K562 (cell line): Measurements from ENCODE around the gene PRSS50. TPM values are rescaled to one million over a fixed set of nuclear protein-coding genes. Genes with fewer than 3 reads are reported as not detected.

Source experiments
- ATAC-seq: fragments of 200-7000 bp; cut with Tn5 transposase; 3 replicates; pipeline ENCODE4 v1.9.1; 2020; ENCODE audit warnings: moderate library complexity
- BruUV-seq: library from RNA; stranded (reverse); fragments of 400-500 nt; replicated peaks from 2 replicates; lab custom pipeline; 2021; lab: Mats Ljungman, UMichigan
- CTCF ChIA-PET: fragments of 300-600 bp; formaldehyde crosslinking; extraction: SDS; loops from one replicate; lab custom pipeline; 2021; ENCODE audit warnings: low intra/inter-chr PET ratio; lab: Yijun Ruan, JAX
- POLR2A ChIA-PET: fragments of 300-600, 350-650 bp; sonication (Branson Sonifier 250); formaldehyde crosslinking; extraction: SDS; loops from one replicate; lab custom pipeline; 2021; ENCODE audit warnings: antibody characterized with exemption, inconsistent platforms; lab: Yijun Ruan, JAX
- DNase-seq, 4 experiments: peaks; one replicate each; pipeline versions ENCODE4 v3.0.0 to v3.0.0-alpha.2; 2011 to 2018; ENCODE audit warnings: low spot score in 3 of 4, mixed read lengths in 3 of 4; ENCODE audit errors: extremely low read depth in 1 of 4
- FAIRE-seq: peaks from 2 replicates; lab custom pipeline; 2011; peaks lifted over from hg19 to GRCh38; lab: Jason Lieb, UNC
- H2AFZ ChIP-seq: 2 replicates; pipeline ENCODE4 v1.6.0; 2011; ENCODE audit warnings: low read depth, low read length, control low read depth, inconsistent platforms
- H3K27ac ChIP-seq: fragments of 200-600 bp; 3 replicates; pipeline ENCODE4 v1.8.0; 2011; ENCODE audit warnings: low read depth, mild to moderate bottlenecking, control low read depth, inconsistent platforms, low read length, moderate library complexity, mixed read lengths; ENCODE audit errors: extremely low read depth
- H3K27me3 ChIP-seq, 2 experiments: fragments of 300-600 bp in 1 of 2; 2 replicates in 1 of 2; 3 replicates in 1 of 2; pipeline versions ENCODE4 v1.6.0 to v1.8.0; 2011; ENCODE audit warnings: inconsistent platforms in 2 of 2, low read length in 2 of 2, mild to moderate bottlenecking in 1 of 2, mixed read lengths in 1 of 2, moderate library complexity in 1 of 2; ENCODE audit not compliant: control insufficient read depth in 2 of 2, insufficient read depth in 2 of 2
- H3K36me3 ChIP-seq: fragments of 300-600 bp; 3 replicates; pipeline ENCODE4 v1.8.0; 2011; ENCODE audit warnings: mild to moderate bottlenecking, low read length, inconsistent platforms; ENCODE audit not compliant: control insufficient read depth, insufficient read depth
- H3K4me1 ChIP-seq, 2 experiments: fragments of 200-600 bp in 1 of 2; replicated peaks in 1 of 2; 2 replicates in 1 of 2; 3 replicates in 1 of 2; pipeline versions ENCODE4 v1.5.1 to v1.8.0; 2011; ENCODE audit warnings: inconsistent platforms in 2 of 2, low read length in 2 of 2, mild to moderate bottlenecking in 1 of 2, mixed read lengths in 1 of 2, moderate library complexity in 1 of 2; ENCODE audit not compliant: control insufficient read depth in 2 of 2, insufficient read depth in 2 of 2
- H3K4me2 ChIP-seq: 2 replicates; pipeline ENCODE4 v1.6.1; 2011; ENCODE audit warnings: low read length, control low read depth, inconsistent platforms, mixed read lengths; ENCODE audit not compliant: insufficient read depth
- H3K4me3 ChIP-seq: fragments of 200-600 bp; sonication (generic), shearing (Covaris generic); 2 replicates; pipeline ENCODE4 v1.5.1; 2016; ENCODE audit warnings: control low read depth, inconsistent platforms
- H3K79me2 ChIP-seq: fragments of 200-600 bp; 3 replicates; pipeline ENCODE4 v1.8.0; 2011; ENCODE audit warnings: low read length, inconsistent platforms; ENCODE audit not compliant: control insufficient read depth, insufficient read depth
- H3K9ac ChIP-seq, 2 experiments: 2 replicates each; pipeline versions ENCODE4 v1.6.0 to v1.6.1; 2011; ENCODE audit warnings: low read depth in 2 of 2, low read length in 2 of 2, control low read depth in 1 of 2, inconsistent platforms in 1 of 2, mild to moderate bottlenecking in 1 of 2, mixed read lengths in 1 of 2; ENCODE audit not compliant: insufficient read depth in 1 of 2
- H3K9me1 ChIP-seq: one replicate; pipeline ENCODE4 v1.6.0; 2011; ENCODE audit warnings: inconsistent platforms, mild to moderate bottlenecking, low read length, moderate library complexity; ENCODE audit not compliant: control insufficient read depth, insufficient read depth
- H3K9me3 ChIP-seq: replicated peaks from 2 replicates; pipeline ENCODE4 v1.5.1; 2011; ENCODE audit warnings: low read depth, low read length, inconsistent platforms; ENCODE audit not compliant: control insufficient read depth, insufficient read depth
- H4K20me1 ChIP-seq: replicated peaks from 2 replicates; pipeline ENCODE4 v1.6.1; 2011; ENCODE audit warnings: low read length, inconsistent platforms, mixed read lengths; ENCODE audit not compliant: control insufficient read depth, insufficient read depth
- ATF4 ChIP-seq: fragments of 450-650 bp; formaldehyde crosslinking; IDR thresholded peaks from 2 replicates; pipeline ENCODE4 v1.4.0; 2022; ENCODE audit warnings: mild to moderate bottlenecking, moderate library complexity
- CHD4 ChIP-seq: fragments of 200-600 bp; sonication (generic); IDR thresholded peaks from 3 replicates; pipeline ENCODE4 v1.6.1; 2012; ENCODE audit warnings: low read depth, mild to moderate bottlenecking, mixed read lengths, low read length, inconsistent platforms; ENCODE audit not compliant: insufficient read depth, insufficient replicate concordance, poor library complexity, severe bottlenecking
- GABPB1 ChIP-seq: sonication (generic); formaldehyde crosslinking; IDR thresholded peaks from 2 replicates; pipeline ENCODE4 v1.8.0; 2022; ENCODE audit warnings: mild to moderate bottlenecking, missing genetic modification reagents
- PRDM10 ChIP-seq: fragments of 450-650 bp; IDR thresholded peaks from 2 replicates; pipeline ENCODE4 v1.6.1; 2018; ENCODE audit not compliant: partially characterized antibody
- WGBS: fragments of 100-300 bp; shearing (Covaris generic); methylation state at CpG from one replicate; pipeline ENCODE4 v1.1.6; 2016; ENCODE audit warnings: low coverage, mixed read lengths; ENCODE audit not compliant: insufficient coverage; ENCODE audit errors: missing lambda C conversion rate; 5-methylcytosine and 5-hydroxymethylcytosine counted together
- in situ Hi-C: fragments of 300-500 bp; cut with MboI; formaldehyde crosslinking; loops from 4 replicates; pipeline ENCODE4 v1.15.0; 2018; ENCODE audit warnings: inconsistent platforms, mixed read lengths
- intact Hi-C: fragments of 100-400 bp; cut with micrococcal nuclease; formaldehyde crosslinking; loops from 2 replicates; pipeline ENCODE4 v1.14.2; 2022
- polyA plus RNA-seq, 8 experiments: library from polyadenylated mRNA; depleted of rRNA in 4 of 8; stranded (reverse) in 5 of 8; unstranded in 3 of 8; fragments of >200 nt; fragmentation: Nextera tagmentation in 2 of 8; fragmentation: Illumina TruSeq in 1 of 8; extraction: Ambion mirVana in 2 of 8; extraction: Trizol in 1 of 8; gene quantifications; 2 replicates each; pipeline versions ENCODE4 v1.2.1 to v1.2.3, GENCODE V29; 2011 to 2014; ENCODE audit warnings: inconsistent platforms in 1 of 8, missing spikeins in 1 of 8
- total RNA-seq, 7 experiments: library from RNA; depleted of rRNA in 6 of 7; stranded (reverse); fragments of >200 nt in 6 of 7; fragmentation: Illumina TruSeq in 2 of 7; extraction: Trizol in 2 of 7; gene quantifications; 2 replicates each; pipeline versions ENCODE4 v1.2.1 to v1.2.3, GENCODE V29; 2011 to 2021; ENCODE audit warnings: low replicate concordance in 1 of 7

PRSS50 gene
- total and polyA plus RNA-seq, 9 of the 15 experiments (the other 6 are each of a cell fraction or from before 2014, with no cell fraction given) = 0.01 TPM; not detected in 8

GRCh38 chr3:46673151-46674030, 44.3 kb downstream of the PRSS50 start:
- ATAC-seq = no peak
- no peaks in the 10 kb centered on the region for H3K9me1 ChIP-seq
- no peaks in the 10 kb centered on the region for H3K79me2 ChIP-seq
- ChIA-PET POLR2A (interaction anchor here (0.6 to 1.0 kb wide), 3 partner anchors 9 to 184 kb away, joined by 3 read pairs; no protein-coding TSS in a partner anchor), CTCF (interaction anchor here (0.7 kb wide), 1 partner anchor 20 kb away, joined by 4 read pairs; the partner anchor contains the start of gene ALS2CL)
- intact Hi-C loops (no loop called here), in situ Hi-C loops (no loop called here)
- DNase-seq = no peak
- no peak overlapping the region for H3K4me2 ChIP-seq
- no peaks in the 10 kb centered on the region for H3K36me3 ChIP-seq
- H3K9me3 ChIP-seq = no peaks in the 10 kb centered on the region
- H3K27me3 ChIP-seq = peaks cover 24 to 88% of the 10 kb centered on the region in 2 experiments
- H3K4me1 ChIP-seq = peaks cover 0 to 6% of the 10 kb centered on the region in 2 experiments; a peak in 2 of 5 replicates
- 0 out of 2 replicates have a peak, but pooled peaks have one; percentile 19 for TF ChIP-seq GABPB1 (CRISPR knock-in tag)
- TF ChIP-seq PRDM10 = peak; percentile 9
- TF ChIP-seq ATF4 (CRISPR knock-in tag) = no peak
- no peak for TF ChIP-seq CHD4
- BruUV-seq = no TSS peak
- peaks cover 34% of the 10 kb centered on the region for H4K20me1 ChIP-seq
- 3% methylated on average over 10 of the region's 10 CpGs for WGBS
- no peak overlapping the region for H2AFZ ChIP-seq
- FAIRE-seq = no peak
- H3K9ac ChIP-seq = no peak overlapping the region
- no peak overlapping the region for H3K4me3 ChIP-seq
- H3K27ac ChIP-seq = no peak overlapping the region
